HCT116 (cell line): ENCODE results near the gene SOX15. TPM values are rescaled to one million over a fixed set of nuclear protein-coding genes. Genes with fewer than 3 reads are reported as not detected.

ENCODE experiments used
- ATAC-seq: fragments of 200-7000 bp; cut with Tn5 transposase; 2 replicates; pipeline ENCODE4 v1.9.1; 2020; ENCODE audit warnings: mild to moderate bottlenecking, moderate library complexity
- BruUV-seq: library from RNA; stranded (reverse); fragments of 400-500 nt; replicated peaks from 2 replicates; lab custom pipeline; 2021; lab: Mats Ljungman, UMichigan
- CTCF ChIA-PET: fragments of 300-600 bp; sonication (Branson Sonifier 250); formaldehyde crosslinking; loops from one replicate; lab custom pipeline; 2021; ENCODE audit warnings: antibody characterized with exemption; lab: Charles Lee
- POLR2A ChIA-PET: fragments of 300-600, 350-600 bp; sonication (Branson Sonifier 250); formaldehyde crosslinking; loops from one replicate; lab custom pipeline; 2021; ENCODE audit warnings: antibody characterized with exemption; lab: Charles Lee
- RAD21 ChIA-PET, 2 experiments: fragments of 300-600 bp; sonication (Branson Sonifier 250); formaldehyde crosslinking; loops; one replicate each; lab custom pipeline; 2023; ENCODE audit warnings: low total read pairs in 2 of 2; ENCODE audit not compliant: uncharacterized antibody in 2 of 2, unreplicated experiment in 2 of 2, low non-redundant PET in 1 of 2; lab: Charles Lee
- DNase-seq: peaks from one replicate; pipeline ENCODE4 v3.0.0-alpha.2; 2010; ENCODE audit warnings: low read depth, low spot score
- H2AFZ ChIP-seq: fragments of 200-600 bp; shearing (Covaris generic), sonication (generic); 2 replicates; pipeline ENCODE4 v1.6.1; 2017; ENCODE audit warnings: low read depth, mixed run types, mixed read lengths, antibody characterized with exemption, low read length; ENCODE audit not compliant: poor library complexity, severe bottlenecking
- H3K27ac ChIP-seq: 2 replicates; pipeline ENCODE4 v1.5.1; 2012; ENCODE audit warnings: low read depth, low read length
- H3K27me3 ChIP-seq: fragments of 200-600 bp; sonication (generic); 2 replicates; pipeline ENCODE4 v1.6.1; 2016; ENCODE audit warnings: mixed run types, low read length, mixed read lengths; ENCODE audit not compliant: insufficient read depth
- H3K36me3 ChIP-seq, 2 experiments: fragments of 200-500 bp in 1 of 2; fragments of 200-600 bp in 1 of 2; sonication (Bioruptor generic) in 1 of 2; sonication (generic) in 1 of 2; 2 replicates each; pipeline versions ENCODE4 v1.5.1 to v1.6.1; 2014 to 2016; ENCODE audit warnings: low read length in 2 of 2, inconsistent platforms in 1 of 2, mixed read lengths in 1 of 2, mixed run types in 1 of 2; ENCODE audit not compliant: insufficient read depth in 2 of 2, control insufficient read depth in 1 of 2
- H3K4me1 ChIP-seq, 2 experiments: fragments of 200-600 bp in 1 of 2; sonication (generic) in 1 of 2; 2 replicates each; pipeline versions ENCODE4 v1.5.1 to v1.6.1; 2012 to 2017; ENCODE audit warnings: low read length in 2 of 2, inconsistent platforms in 1 of 2, mild to moderate bottlenecking in 1 of 2, mixed read lengths in 1 of 2, mixed run types in 1 of 2, moderate library complexity in 1 of 2; ENCODE audit not compliant: insufficient read depth in 2 of 2, control insufficient read depth in 1 of 2
- H3K4me2 ChIP-seq: fragments of 200-600 bp; sonication (generic); 2 replicates; pipeline ENCODE4 v1.6.1; 2017; ENCODE audit warnings: mixed run types, low read length, mixed read lengths
- H3K4me3 ChIP-seq, 2 experiments: fragments of 200-600 bp in 1 of 2; sonication (generic) in 1 of 2; replicated peaks in 1 of 2; 2 replicates each; pipeline ENCODE4 v1.5.1; 2011 to 2016; ENCODE audit warnings: low read length in 2 of 2, control low read depth in 1 of 2, low read depth in 1 of 2, mild to moderate bottlenecking in 1 of 2, mixed read lengths in 1 of 2, mixed run types in 1 of 2
- H3K79me2 ChIP-seq: fragments of 200-600 bp; sonication (generic); 2 replicates; pipeline ENCODE4 v1.6.1; 2017; ENCODE audit warnings: mild to moderate bottlenecking, mixed run types, low read length, moderate library complexity, mixed read lengths; ENCODE audit not compliant: insufficient read depth
- H3K9ac ChIP-seq: fragments of 200-600 bp; sonication (generic); 2 replicates; pipeline ENCODE4 v1.6.1; 2016; ENCODE audit warnings: low read length, mixed read lengths
- H3K9me2 ChIP-seq: fragments of 200-600 bp; sonication (generic), shearing (Covaris generic); 2 replicates; pipeline ENCODE4 v1.6.1; 2017; ENCODE audit warnings: mixed run types, mild to moderate bottlenecking, moderate library complexity; ENCODE audit not compliant: insufficient read depth
- H3K9me3 ChIP-seq, 2 experiments: fragments of 200-500 bp in 1 of 2; fragments of 200-600 bp in 1 of 2; sonication (Bioruptor generic) in 1 of 2; sonication (generic) in 1 of 2; 2 replicates each; pipeline ENCODE4 v1.6.1; 2014 to 2017; ENCODE audit warnings: low read length in 2 of 2, mixed read lengths in 2 of 2, inconsistent platforms in 1 of 2, low read depth in 1 of 2, mild to moderate bottlenecking in 1 of 2, mixed run types in 1 of 2, moderate library complexity in 1 of 2; ENCODE audit not compliant: control insufficient read depth in 1 of 2, insufficient read depth in 1 of 2
- H4K20me1 ChIP-seq: fragments of 200-600 bp; sonication (generic), shearing (Covaris generic); 2 replicates; pipeline ENCODE4 v1.6.1; 2017; ENCODE audit warnings: mixed run types, mild to moderate bottlenecking, moderate library complexity; ENCODE audit not compliant: insufficient read depth
- CBX3 ChIP-seq: IDR thresholded peaks from 2 replicates; pipeline ENCODE4 v1.6.1; 2012; ENCODE audit warnings: low read depth
- EZH2 ChIP-seq: fragments of 200-600 bp; sonication (generic); IDR thresholded peaks from 2 replicates; pipeline ENCODE4 v1.6.1; 2017; ENCODE audit warnings: antibody characterized with exemption, mixed run types
- SIN3A ChIP-seq: IDR thresholded peaks from 2 replicates; pipeline ENCODE4 v1.6.1; 2012; ENCODE audit warnings: low read depth
- SP1 ChIP-seq: IDR thresholded peaks from 2 replicates; pipeline ENCODE4 v1.6.1; 2012; ENCODE audit warnings: low read depth
- SRF ChIP-seq: IDR thresholded peaks from 2 replicates; pipeline ENCODE4 v1.6.1; 2012; ENCODE audit warnings: low read depth
- ZBTB33 ChIP-seq: IDR thresholded peaks from 2 replicates; pipeline ENCODE4 v1.6.1; 2011; ENCODE audit warnings: mild to moderate bottlenecking, low read length, moderate library complexity; ENCODE audit not compliant: insufficient replicate concordance; ENCODE audit errors: extremely low read depth
- ZFX ChIP-seq: fragments of 450-650 bp; IDR thresholded peaks from 2 replicates; pipeline ENCODE4 v1.6.1; 2017
- intact Hi-C: fragments of 100-400 bp; cut with micrococcal nuclease; formaldehyde crosslinking; loops from 2 replicates; pipeline ENCODE4 v1.10.0; 2022
- total RNA-seq: library from RNA; stranded (reverse); gene quantifications from one replicate; pipeline ENCODE4 v1.2.1, GENCODE V29; 2021; ENCODE audit not compliant: unreplicated experiment

SOX15 gene
- total RNA-seq, 1 experiment from 2014 or later: 0.69 TPM

- Histone ChIP-seq H3K27ac (peak overlapping the region; percentile 86), H3K9me3 (no peaks in the 10 kb centered on the region), H3K9ac (0 out of 2 replicates have a peak overlapping the region, but pooled peaks have one; percentile 98), H3K79me2 (peaks cover 31% of the 10 kb centered on the region), H3K4me1 (peaks cover 27 to 55% of the 10 kb centered on the region in 2 experiments), H3K4me3 (no peak overlapping the region; a peak in 1 of 4 replicates), H3K36me3 (peaks cover 10 to 13% of the 10 kb centered on the region in 2 experiments; a peak in 3 of 4 replicates), H3K4me2 (peak overlapping the region; percentile 95), H3K9me2 (no peaks in the 10 kb centered on the region), H3K27me3 (no peaks in the 10 kb centered on the region), H4K20me1 (no peaks in the 10 kb centered on the region), H2AFZ (no peak overlapping the region)
- ChIA-PET RAD21 (interaction anchor here in 1 of 2 experiments (1.7 kb wide), 1 partner anchor 203 kb away, joined by 4 read pairs; no protein-coding TSS in a partner anchor), POLR2A (interaction anchor here (1.1 to 2.0 kb wide), 7 partner anchors 12 to 128 kb away, joined by 3 to 6 read pairs (median 4); partner anchors contain the start of genes POLR2A, TMEM102 and TP53), CTCF (interaction anchor here (0.6 to 2.4 kb wide), 22 partner anchors 10 to 514 kb away, joined by 3 to 37 read pairs (median 4); partner anchors contain the start of genes CD68, NEURL4, SLC2A4 and TMEM102)
- intact Hi-C loops: loop anchor here (2.0 to 10.0 kb wide), 3 partner anchors 75 to 123 kb away; partner anchors contain the start of genes CHRNB1, POLR2A and SLC35G6
- no TSS peak for BruUV-seq
- DNase-seq (no peak), ATAC-seq (no peak)
- TF ChIP-seq ZFX (0 out of 2 replicates have a peak, but pooled peaks have one; percentile 47), EZH2 (no peak)
Measured at GRCh38 chr17:7559320-7560171, 30.3 kb downstream of the SOX15 start.

- no peak for DNase-seq
- peak within 1 kb of the TSS; percentile 86 for H3K27ac ChIP-seq
- H4K20me1 ChIP-seq: no peaks in the 10 kb centered on the region
- no peak within 1 kb of the TSS for H3K4me3 ChIP-seq
- ChIA-PET POLR2A (no interaction called here), RAD21 (no interaction called here), CTCF (no interaction called here)
- ATAC-seq: no peak
- no TSS peak for BruUV-seq
- H3K9me3 ChIP-seq: no peaks in the 10 kb centered on the region
- H3K36me3 ChIP-seq: peaks cover 2 to 5% of the 10 kb centered on the region in 2 experiments; a peak in 3 of 4 replicates
- intact Hi-C loops: no loop called here
- peak within 1 kb of the TSS; percentile 98; the same call in 1 of the 2 replicates for H3K9ac ChIP-seq
- H3K27me3 ChIP-seq: no peaks in the 10 kb centered on the region
- no peak within 1 kb of the TSS for H2AFZ ChIP-seq
- peaks cover 27 to 54% of the 10 kb centered on the region in 2 experiments for H3K4me1 ChIP-seq
- TF ChIP-seq SRF (no peak), SIN3A (no peak), CBX3 (no peak), SP1 (no peak), ZBTB33 (no peak)
- H3K9me2 ChIP-seq: no peaks in the 10 kb centered on the region
- H3K79me2 ChIP-seq: peaks cover 23% of the 10 kb centered on the region
- peak within 1 kb of the TSS; percentile 95 for H3K4me2 ChIP-seq
Measured at GRCh38 chr17:7558544-7559319, 31.2 kb downstream of the SOX15 start, which contains the start of gene TNFSF13. Gene TNFSF13 (plus strand): TSS chr17:7558750. CDS start chr17:7559040, 290 bp downstream.
